Neutrophil (primary cell): Measurements from ENCODE around the gene IQCF2.

ENCODE experiments used
- H3K27ac ChIP-seq: fragments of 200-600 bp; sonication (generic); 2 replicates; pipeline ENCODE4 v1.5.1; 2016; ENCODE audit warnings: mild to moderate bottlenecking, moderate library complexity
- H3K27me3 ChIP-seq: fragments of 200-600 bp; sonication (generic); 2 replicates; pipeline ENCODE4 v1.6.0; 2016; ENCODE audit warnings: mild to moderate bottlenecking
- H3K36me3 ChIP-seq: fragments of 200-600 bp; sonication (generic); 2 replicates; pipeline ENCODE4 v1.5.1; 2017
- H3K4me1 ChIP-seq, 2 experiments: fragments of 200-600 bp in 1 of 2; sonication (generic) in 1 of 2; 1 replicate in 1 of 2; 2 replicates in 1 of 2; pipeline versions ENCODE4 v1.5.1 to v1.6.1; 2013 to 2016; ENCODE audit warnings: low read depth in 1 of 2, low read length in 1 of 2, mild to moderate bottlenecking in 1 of 2, moderate library complexity in 1 of 2; ENCODE audit not compliant: control insufficient read depth in 1 of 2, insufficient read depth in 1 of 2
- H3K4me3 ChIP-seq, 2 experiments: fragments of 200-600 bp in 1 of 2; sonication (generic) in 1 of 2; 1 replicate in 1 of 2; 2 replicates in 1 of 2; pipeline ENCODE4 v1.5.1; 2013 to 2016; ENCODE audit warnings: low read depth in 1 of 2, low read length in 1 of 2, mild to moderate bottlenecking in 1 of 2, moderate library complexity in 1 of 2
- H3K9me3 ChIP-seq: fragments of 200-600 bp; sonication (generic); 2 replicates; pipeline ENCODE4 v1.5.1; 2016
- TF ChIP-seq, protein P1 (sequence below): fragments of 200-600 bp; sonication (generic); IDR thresholded peaks from 2 replicates; pipeline ENCODE4 v1.5.1; 2016; ENCODE audit warnings: antibody characterized with exemption

The IQCF2 gene

DNA sequence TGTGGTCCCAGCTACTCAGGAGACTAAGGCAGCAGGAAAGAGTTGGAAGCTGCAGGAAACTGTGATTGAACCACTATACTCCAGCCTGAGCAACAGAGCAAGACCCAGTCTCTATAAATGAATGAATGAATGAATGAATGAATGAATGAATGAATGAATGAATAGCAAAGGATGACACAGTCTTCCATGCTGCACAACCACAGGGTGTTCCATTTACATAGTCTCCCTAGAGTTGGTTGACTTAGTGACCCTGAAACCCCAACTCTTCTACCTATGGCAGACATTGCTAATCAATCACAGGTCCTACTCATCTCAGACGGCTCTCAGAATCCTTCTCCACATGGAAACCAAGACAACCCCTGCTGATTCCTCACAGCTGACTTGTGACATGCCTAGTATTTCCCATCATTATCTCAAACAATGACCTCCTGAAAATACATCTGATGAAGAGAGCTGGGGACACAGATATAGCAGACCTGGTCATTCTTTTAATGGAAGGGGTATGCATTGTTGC, 11.9 kb downstream of the IQCF2 start:
- no peak overlapping the region for H3K4me3 ChIP-seq
- no peaks in the 10 kb centered on the region for H3K9me3 ChIP-seq
- no peaks in the 10 kb centered on the region for H3K36me3 ChIP-seq
- no peaks in the 10 kb centered on the region for H3K4me1 ChIP-seq
- H3K27ac ChIP-seq: no peak overlapping the region
- peaks cover 16% of the 10 kb centered on the region for H3K27me3 ChIP-seq
- TF ChIP-seq, protein P1, sequence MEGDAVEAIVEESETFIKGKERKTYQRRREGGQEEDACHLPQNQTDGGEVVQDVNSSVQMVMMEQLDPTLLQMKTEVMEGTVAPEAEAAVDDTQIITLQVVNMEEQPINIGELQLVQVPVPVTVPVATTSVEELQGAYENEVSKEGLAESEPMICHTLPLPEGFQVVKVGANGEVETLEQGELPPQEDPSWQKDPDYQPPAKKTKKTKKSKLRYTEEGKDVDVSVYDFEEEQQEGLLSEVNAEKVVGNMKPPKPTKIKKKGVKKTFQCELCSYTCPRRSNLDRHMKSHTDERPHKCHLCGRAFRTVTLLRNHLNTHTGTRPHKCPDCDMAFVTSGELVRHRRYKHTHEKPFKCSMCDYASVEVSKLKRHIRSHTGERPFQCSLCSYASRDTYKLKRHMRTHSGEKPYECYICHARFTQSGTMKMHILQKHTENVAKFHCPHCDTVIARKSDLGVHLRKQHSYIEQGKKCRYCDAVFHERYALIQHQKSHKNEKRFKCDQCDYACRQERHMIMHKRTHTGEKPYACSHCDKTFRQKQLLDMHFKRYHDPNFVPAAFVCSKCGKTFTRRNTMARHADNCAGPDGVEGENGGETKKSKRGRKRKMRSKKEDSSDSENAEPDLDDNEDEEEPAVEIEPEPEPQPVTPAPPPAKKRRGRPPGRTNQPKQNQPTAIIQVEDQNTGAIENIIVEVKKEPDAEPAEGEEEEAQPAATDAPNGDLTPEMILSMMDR: no peak

DNA sequence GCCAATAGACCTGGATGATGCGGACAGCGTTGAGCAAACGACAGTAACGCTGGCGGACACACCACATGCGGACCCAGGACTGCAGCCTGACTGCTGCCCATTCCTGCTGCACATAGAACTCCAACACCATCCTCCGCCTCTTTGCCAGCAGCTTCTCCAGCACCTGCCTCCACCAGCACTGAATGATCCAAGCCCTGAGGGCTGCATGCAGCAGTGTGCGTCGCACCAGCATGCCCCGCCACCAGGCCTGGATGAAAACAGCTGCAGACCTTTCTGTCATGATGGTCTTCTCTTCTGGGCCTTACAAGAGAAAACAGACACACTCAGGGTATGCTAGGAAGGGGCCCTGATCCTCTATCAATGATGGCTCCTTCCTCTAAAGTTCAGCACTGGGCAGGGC, 12.5 kb downstream of the IQCF2 start:
- no peaks in the 10 kb centered on the region for H3K4me1 ChIP-seq
- H3K4me3 ChIP-seq: no peak overlapping the region
- H3K27ac ChIP-seq: no peak overlapping the region
- no peaks in the 10 kb centered on the region for H3K9me3 ChIP-seq
- no peaks in the 10 kb centered on the region for H3K36me3 ChIP-seq
- H3K27me3 ChIP-seq: peaks cover 11% of the 10 kb centered on the region
- TF ChIP-seq, protein P1: no peak

DNA sequence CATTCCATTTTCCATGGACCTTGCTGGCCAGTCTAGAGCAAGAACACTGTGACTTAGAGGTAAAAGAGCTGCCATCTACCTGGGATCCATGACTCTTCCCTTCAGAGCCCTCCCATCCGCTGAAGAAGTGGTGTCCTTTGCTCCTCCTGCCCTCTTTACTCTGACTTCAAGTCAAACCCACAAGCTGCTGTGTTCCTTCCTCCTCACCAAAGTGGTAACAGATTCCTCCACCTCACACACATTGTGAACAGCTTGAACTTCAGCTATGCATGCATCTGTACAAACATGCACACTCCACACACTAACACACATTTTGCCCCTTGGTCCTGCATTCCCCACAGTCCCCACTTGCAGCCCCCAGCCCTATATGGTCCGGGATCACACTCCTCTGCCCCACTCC, 13.0 kb downstream of the IQCF2 start:
- TF ChIP-seq, protein P1: no peak
- H3K9me3 ChIP-seq: no peaks in the 10 kb centered on the region
- no peaks in the 10 kb centered on the region for H3K36me3 ChIP-seq
- H3K27me3 ChIP-seq: peaks cover 6% of the 10 kb centered on the region
- H3K27ac ChIP-seq: no peak overlapping the region
- H3K4me3 ChIP-seq: no peak overlapping the region
- no peaks in the 10 kb centered on the region for H3K4me1 ChIP-seq

DNA sequence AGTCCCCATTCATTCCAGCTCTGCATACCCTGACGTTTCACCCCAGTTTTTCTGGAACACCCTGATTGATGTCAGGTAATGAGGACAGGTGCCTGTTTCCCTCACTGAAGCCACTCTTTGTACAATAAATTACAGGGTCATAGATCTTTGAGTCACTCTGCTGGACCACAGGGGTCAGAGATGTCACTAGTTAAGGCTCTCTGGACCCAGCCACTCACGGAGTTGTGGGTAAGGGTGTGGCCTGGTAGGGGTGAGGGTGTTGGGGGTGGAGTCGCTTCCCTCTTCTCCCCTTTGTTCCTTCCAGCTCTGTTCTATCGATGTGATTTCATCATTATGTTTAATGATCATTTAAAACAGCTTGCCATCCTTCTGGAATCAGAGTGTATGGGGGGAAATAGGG, 13.5 kb downstream of the IQCF2 start:
- TF ChIP-seq, protein P1: no peak
- no peaks in the 10 kb centered on the region for H3K4me1 ChIP-seq
- H3K9me3 ChIP-seq: no peaks in the 10 kb centered on the region
- no peak overlapping the region for H3K4me3 ChIP-seq
- no peak overlapping the region for H3K27ac ChIP-seq
- no peaks in the 10 kb centered on the region for H3K36me3 ChIP-seq
- H3K27me3 ChIP-seq: peaks cover 4% of the 10 kb centered on the region

DNA sequence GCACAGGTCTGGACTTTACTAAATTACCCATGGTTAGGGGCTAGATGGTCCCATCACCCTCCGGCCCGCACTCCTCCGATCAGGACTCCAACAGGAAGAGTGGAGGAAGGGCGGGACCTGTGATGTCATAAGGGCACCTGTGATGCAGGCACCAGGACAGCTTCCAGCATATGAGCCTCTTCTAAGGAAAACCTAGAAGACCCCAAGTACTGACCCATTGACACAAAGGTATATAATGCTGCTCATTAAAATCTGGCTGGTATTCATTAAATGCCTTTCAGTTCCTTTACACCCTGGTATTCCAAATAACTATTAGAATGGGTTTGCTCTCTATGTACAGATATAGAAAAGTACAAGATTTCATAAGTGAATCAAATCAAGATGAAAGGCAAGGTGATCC, 14.1 kb downstream of the IQCF2 start, which contains the start of gene IQCF5:
TSS of gene IQCF5 (minus strand) at position 101 of the 400 bp plus-strand sequence. CDS start at position 31, 70 bp downstream.
- Histone ChIP-seq H3K4me3 (no peak within 1 kb of the TSS), H3K27me3 (peaks cover 4% of the 10 kb centered on the region), H3K36me3 (no peaks in the 10 kb centered on the region), H3K9me3 (no peaks in the 10 kb centered on the region), H3K4me1 (no peaks in the 10 kb centered on the region), H3K27ac (no peak within 1 kb of the TSS)
- TF ChIP-seq, protein P1: no peak

DNA sequence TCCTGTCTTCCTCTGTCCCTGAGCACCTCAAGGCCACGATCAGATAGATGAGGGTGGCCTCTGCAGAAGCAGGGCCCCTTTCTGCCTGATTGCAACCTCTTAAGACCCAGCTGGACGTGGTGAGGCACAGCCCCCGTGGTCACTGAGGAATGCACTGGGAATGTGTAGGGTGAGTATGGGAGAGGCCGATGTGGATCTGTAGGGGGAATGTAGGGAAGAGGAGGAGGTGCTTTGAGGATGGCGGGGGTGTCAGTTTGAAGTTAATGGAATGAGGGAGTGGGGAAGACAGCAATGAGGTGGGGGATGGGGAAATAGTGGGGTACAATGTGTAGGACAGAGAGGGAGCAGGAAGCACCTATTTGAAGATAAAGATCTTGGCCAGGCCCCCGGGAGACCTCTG, 14.8 kb downstream of the IQCF2 start:
- Histone ChIP-seq H3K27me3 (peaks cover 4% of the 10 kb centered on the region), H3K9me3 (no peaks in the 10 kb centered on the region), H3K36me3 (no peaks in the 10 kb centered on the region), H3K27ac (no peak overlapping the region), H3K4me1 (no peaks in the 10 kb centered on the region), H3K4me3 (no peak overlapping the region)
- TF ChIP-seq, protein P1: no peak
